Gastrocnemius medialis (tissue), 4 donors: ENCODE results near the gene SOX1. TPM values are rescaled to one million over a fixed set of nuclear protein-coding genes. Genes with fewer than 3 reads are reported as not detected.

Experiments
- ATAC-seq, 2 donors: fragments of 150-250 bp; one replicate each; pipeline ENCODE4 v1.9.1; 2016
- DNase-seq, 2 donors: peaks; one replicate each; pipeline ENCODE4 v3.0.0-alpha.2; 2019
- H3K27ac ChIP-seq, 4 donors: fragments of 200-600 bp; sonication (generic); 1 replicate in 1 of 4; 2 replicates in 3 of 4; pipeline ENCODE4 v1.5.1; 2016 to 2018; ENCODE audit warnings: mild to moderate bottlenecking in 2 of 4, moderate library complexity in 1 of 4
- H3K27me3 ChIP-seq, 3 donors: fragments of 200-600 bp; sonication (generic) in 2 of 3; 1 replicate in 1 of 3; 2 replicates in 2 of 3; pipeline versions ENCODE4 v1.5.1 to v1.6.0; 2016 to 2019; ENCODE audit warnings: mild to moderate bottlenecking in 1 of 3, moderate library complexity in 1 of 3
- H3K36me3 ChIP-seq, 2 donors: fragments of 200-600 bp; sonication (generic) in 1 of 2; one replicate each; pipeline ENCODE4 v1.5.1; 2017 to 2018
- H3K4me1 ChIP-seq, 2 donors: fragments of 200-600 bp; sonication (generic) in 1 of 2; one replicate each; pipeline ENCODE4 v1.5.1; 2016 to 2017; ENCODE audit warnings: mild to moderate bottlenecking in 2 of 2
- H3K4me3 ChIP-seq, 4 donors: fragments of 200-600 bp; sonication (generic) in 3 of 4; 1 replicate in 1 of 4; 2 replicates in 3 of 4; pipeline ENCODE4 v1.5.1; 2016 to 2019; ENCODE audit warnings: mild to moderate bottlenecking in 2 of 4
- H3K9me3 ChIP-seq, 3 donors: fragments of 200-600 bp; sonication (generic) in 2 of 3; 1 replicate in 1 of 3; 2 replicates in 2 of 3; pipeline ENCODE4 v1.5.1; 2016 to 2019
- POLR2A ChIP-seq, 2 donors: fragments of 450-650 bp; IDR thresholded peaks; one replicate each; pipeline ENCODE4 v1.6.1; 2017; ENCODE audit warnings: antibody characterized with exemption in 2 of 2, mild to moderate bottlenecking in 2 of 2, moderate library complexity in 2 of 2
- in situ Hi-C, 4 donors: fragments of 200-750 bp; cut with MboI; loops; one replicate each; pipeline versions ENCODE4 v1.15.0 to v1.8.0; 2017; ENCODE audit warnings: low sequenced_read_pairs in 4 of 4
- intact Hi-C: fragments of 100-400 bp; cut with DNase I; formaldehyde crosslinking; loops from one replicate; pipeline ENCODE4 v1.15.1; 2023; ENCODE audit warnings: low total_unique reads
- total RNA-seq, 4 donors: library from RNA; depleted of rRNA; stranded (reverse); fragments of >200 nt; gene quantifications; one replicate each; pipeline versions ENCODE4 v1.1.0 to v1.2.3, GENCODE V29; 2016
- TF ChIP-seq, protein P1 (sequence below), 5 experiments: fragments of 450-650 bp in 3 of 5; fragments of 200-600 bp in 2 of 5; sonication (generic) in 2 of 5; IDR thresholded peaks in 4 of 5; conservative IDR thresholded peaks in 1 of 5; 1 replicate in 4 of 5; 2 replicates in 1 of 5; pipeline ENCODE4 v1.5.1; 2016 to 2019; ENCODE audit warnings: antibody characterized with exemption in 5 of 5, mild to moderate bottlenecking in 3 of 5, moderate library complexity in 3 of 5

The SOX1 gene
- total RNA-seq, 4 donors from 2014 or later = not detected

GRCh38 chr13:112055915-112056269, 11.1 kb upstream of the SOX1 start:
- no peaks in the 10 kb centered on the region for H3K36me3 ChIP-seq
- in situ Hi-C loops (no loop called here), intact Hi-C loops (no loop called here)
- peak overlapping the region in 1 of 4 donors; percentile 8 for H3K4me3 ChIP-seq
- peaks cover 93 to 97% (median 96%) of the 10 kb centered on the region in 3 donors for H3K27me3 ChIP-seq
- no peak for TF ChIP-seq POLR2A (IDR thresholded peaks at IDR 0.05)
- TF ChIP-seq, protein P1, sequence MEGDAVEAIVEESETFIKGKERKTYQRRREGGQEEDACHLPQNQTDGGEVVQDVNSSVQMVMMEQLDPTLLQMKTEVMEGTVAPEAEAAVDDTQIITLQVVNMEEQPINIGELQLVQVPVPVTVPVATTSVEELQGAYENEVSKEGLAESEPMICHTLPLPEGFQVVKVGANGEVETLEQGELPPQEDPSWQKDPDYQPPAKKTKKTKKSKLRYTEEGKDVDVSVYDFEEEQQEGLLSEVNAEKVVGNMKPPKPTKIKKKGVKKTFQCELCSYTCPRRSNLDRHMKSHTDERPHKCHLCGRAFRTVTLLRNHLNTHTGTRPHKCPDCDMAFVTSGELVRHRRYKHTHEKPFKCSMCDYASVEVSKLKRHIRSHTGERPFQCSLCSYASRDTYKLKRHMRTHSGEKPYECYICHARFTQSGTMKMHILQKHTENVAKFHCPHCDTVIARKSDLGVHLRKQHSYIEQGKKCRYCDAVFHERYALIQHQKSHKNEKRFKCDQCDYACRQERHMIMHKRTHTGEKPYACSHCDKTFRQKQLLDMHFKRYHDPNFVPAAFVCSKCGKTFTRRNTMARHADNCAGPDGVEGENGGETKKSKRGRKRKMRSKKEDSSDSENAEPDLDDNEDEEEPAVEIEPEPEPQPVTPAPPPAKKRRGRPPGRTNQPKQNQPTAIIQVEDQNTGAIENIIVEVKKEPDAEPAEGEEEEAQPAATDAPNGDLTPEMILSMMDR (IDR thresholded peaks at IDR 0.05 in 4 of 5, conservative IDR thresholded peaks at IDR 0.05 in 1 of 5) = no peak
- H3K27ac ChIP-seq = no peak overlapping the region
- no peak for ATAC-seq
- H3K9me3 ChIP-seq = no peaks in the 10 kb centered on the region
- no peak for DNase-seq
- peaks cover 4% of the 10 kb centered on the region in 2 donors for H3K4me1 ChIP-seq

DNA sequence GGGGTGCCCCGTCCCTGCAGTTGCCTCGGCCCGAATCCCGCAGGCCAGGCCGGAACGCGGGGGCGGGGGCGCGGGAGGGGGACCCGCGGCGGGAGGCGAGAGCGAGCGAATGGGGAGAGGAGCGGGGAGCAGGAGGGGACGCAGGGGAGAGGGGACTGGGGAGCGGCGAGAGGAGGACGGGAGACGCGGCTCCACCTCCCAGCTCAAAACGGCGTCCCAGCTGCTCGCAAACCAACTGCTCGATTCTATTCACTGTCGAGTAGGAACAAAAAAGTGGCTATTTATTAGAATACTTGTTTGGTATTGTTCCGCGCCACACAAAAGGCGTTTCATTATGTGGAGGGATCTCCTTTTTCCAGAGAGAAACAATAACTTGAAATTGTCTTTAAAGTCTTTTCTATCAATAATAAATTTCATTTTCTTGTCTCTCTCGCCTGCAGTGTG, 10.6 kb upstream of the SOX1 start:
- Histone ChIP-seq H3K36me3 (no peaks in the 10 kb centered on the region), H3K9me3 (no peaks in the 10 kb centered on the region), H3K27ac (no peak overlapping the region), H3K27me3 (peaks cover 97 to 98% (median 97%) of the 10 kb centered on the region in 3 donors), H3K4me3 (peak overlapping the region in 1 of 4 donors; percentile 8), H3K4me1 (peaks cover 4% of the 10 kb centered on the region in 2 donors)
- ATAC-seq (no peak), DNase-seq (no peak)
- no peak for TF ChIP-seq POLR2A (IDR thresholded peaks at IDR 0.05)
- TF ChIP-seq, protein P1 (IDR thresholded peaks at IDR 0.05 in 4 of 5, conservative IDR thresholded peaks at IDR 0.05 in 1 of 5) = no peak
- intact Hi-C loops = no loop called here
- in situ Hi-C loops = no loop called here

GRCh38 chr13:112056739-112057438, 10.1 kb upstream of the SOX1 start:
- no peaks in the 10 kb centered on the region for H3K9me3 ChIP-seq
- TF ChIP-seq POLR2A (IDR thresholded peaks at IDR 0.05) = no peak
- TF ChIP-seq, protein P1 (IDR thresholded peaks at IDR 0.05 in 4 of 5, conservative IDR thresholded peaks at IDR 0.05 in 1 of 5) = no peak
- H3K36me3 ChIP-seq = no peaks in the 10 kb centered on the region
- intact Hi-C loops = no loop called here
- peak overlapping the region in 1 of 4 donors; percentile 8 for H3K4me3 ChIP-seq
- DNase-seq (no peak), ATAC-seq (no peak)
- H3K4me1 ChIP-seq = peaks cover 4% of the 10 kb centered on the region in 2 donors
- no peak overlapping the region for H3K27ac ChIP-seq
- peaks cover 98 to 99% (median 98%) of the 10 kb centered on the region in 3 donors for H3K27me3 ChIP-seq
- in situ Hi-C loops = no loop called here

DNA sequence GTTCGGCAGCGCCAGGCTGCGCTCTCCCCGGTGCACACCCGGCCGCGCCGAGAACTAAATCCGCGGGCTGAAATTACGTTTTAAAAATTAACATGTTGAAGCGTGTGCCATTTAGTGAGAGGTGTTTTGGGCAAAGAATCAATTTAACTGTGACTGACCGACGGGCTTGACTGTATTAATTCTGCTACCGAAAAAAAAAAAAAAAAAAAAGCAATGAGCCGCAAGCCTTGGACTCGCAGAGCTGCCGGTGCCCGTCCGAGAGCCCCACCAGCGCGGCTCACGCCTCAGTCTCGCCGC, 9.6 kb upstream of the SOX1 start:
- in situ Hi-C loops = no loop called here
- H3K27ac ChIP-seq = no peak overlapping the region
- ATAC-seq = no peak
- TF ChIP-seq, protein P1 (IDR thresholded peaks at IDR 0.05 in 4 of 5, conservative IDR thresholded peaks at IDR 0.05 in 1 of 5) = no peak
- no peak for TF ChIP-seq POLR2A (IDR thresholded peaks at IDR 0.05)
- no peaks in the 10 kb centered on the region for H3K9me3 ChIP-seq
- peaks cover 98 to 99% (median 98%) of the 10 kb centered on the region in 3 donors for H3K27me3 ChIP-seq
- H3K4me1 ChIP-seq = peaks cover 4% of the 10 kb centered on the region in 2 donors
- H3K4me3 ChIP-seq = peak overlapping the region in 1 of 4 donors; percentile 6
- intact Hi-C loops = no loop called here
- DNase-seq = no peak
- no peaks in the 10 kb centered on the region for H3K36me3 ChIP-seq
